Astrocyte of the cerebellum (primary cell): ENCODE measurements around the gene SLC18A3.

ENCODE experiments used
- DNase-seq: peaks from one replicate; pipeline ENCODE4 v3.0.0-alpha.2; 2011; ENCODE audit warnings: low read depth
- H3K4me3 ChIP-seq: 2 replicates; pipeline ENCODE4 v1.5.1; 2011; ENCODE audit warnings: mild to moderate bottlenecking, low read depth, low read length, moderate library complexity
- in situ Hi-C: cut with HindIII; loops from 2 replicates; pipeline ENCODE4 v1.10.0; 2017; ENCODE audit warnings: low sequenced_read_pairs
- TF ChIP-seq, protein P1 (sequence below): IDR thresholded peaks from 2 replicates; pipeline ENCODE4 v1.5.1; 2012; ENCODE audit warnings: low read length, low read depth, moderate library complexity, mild to moderate bottlenecking; ENCODE audit errors: missing control alignments

The SLC18A3 gene

DNA sequence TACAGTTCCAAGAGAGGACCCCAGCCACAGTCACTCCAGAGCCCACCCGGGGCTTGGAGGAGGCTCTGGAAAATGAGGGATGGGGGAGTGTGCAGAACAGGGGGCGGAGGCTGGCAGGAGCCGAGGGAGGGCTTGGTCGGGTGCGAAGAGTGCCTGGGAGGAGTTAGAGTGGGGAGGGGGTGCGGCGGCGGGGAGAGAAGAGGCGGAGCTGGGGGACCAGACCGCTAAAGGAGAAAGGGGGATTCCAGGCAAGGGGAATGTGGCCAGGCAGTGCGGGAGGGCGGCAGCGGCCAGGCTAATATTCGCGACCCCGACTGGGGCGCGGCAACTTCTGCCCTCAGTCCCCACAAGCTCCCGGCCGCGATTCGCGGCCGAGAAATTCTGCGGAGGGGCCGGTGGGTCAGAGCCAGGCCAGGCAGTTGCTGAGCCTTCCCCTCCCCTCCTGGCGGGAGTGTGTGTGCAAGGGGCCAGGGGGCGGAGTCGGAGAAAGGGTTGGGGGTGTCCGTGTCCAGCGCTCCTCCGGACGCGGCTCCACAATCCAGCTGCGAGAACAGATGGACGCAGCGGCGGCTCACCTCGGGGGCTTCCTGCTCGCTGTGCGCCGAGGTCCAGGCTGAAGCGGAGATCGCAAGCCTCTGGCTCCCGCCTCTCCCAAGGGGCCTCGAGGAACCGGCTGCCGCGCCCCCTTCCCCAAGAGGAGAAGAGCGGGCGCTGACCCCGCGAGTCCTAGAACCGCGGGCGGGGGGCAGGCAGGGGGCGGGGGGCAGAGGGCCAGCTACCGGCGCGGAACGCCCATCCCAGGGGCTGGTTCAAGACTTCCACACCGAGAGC, 612 bp upstream of the SLC18A3 start:
- no peak for DNase-seq
- H3K4me3 ChIP-seq, result no peak overlapping the region
- in situ Hi-C loops, result no loop called here
- TF ChIP-seq, protein P1, sequence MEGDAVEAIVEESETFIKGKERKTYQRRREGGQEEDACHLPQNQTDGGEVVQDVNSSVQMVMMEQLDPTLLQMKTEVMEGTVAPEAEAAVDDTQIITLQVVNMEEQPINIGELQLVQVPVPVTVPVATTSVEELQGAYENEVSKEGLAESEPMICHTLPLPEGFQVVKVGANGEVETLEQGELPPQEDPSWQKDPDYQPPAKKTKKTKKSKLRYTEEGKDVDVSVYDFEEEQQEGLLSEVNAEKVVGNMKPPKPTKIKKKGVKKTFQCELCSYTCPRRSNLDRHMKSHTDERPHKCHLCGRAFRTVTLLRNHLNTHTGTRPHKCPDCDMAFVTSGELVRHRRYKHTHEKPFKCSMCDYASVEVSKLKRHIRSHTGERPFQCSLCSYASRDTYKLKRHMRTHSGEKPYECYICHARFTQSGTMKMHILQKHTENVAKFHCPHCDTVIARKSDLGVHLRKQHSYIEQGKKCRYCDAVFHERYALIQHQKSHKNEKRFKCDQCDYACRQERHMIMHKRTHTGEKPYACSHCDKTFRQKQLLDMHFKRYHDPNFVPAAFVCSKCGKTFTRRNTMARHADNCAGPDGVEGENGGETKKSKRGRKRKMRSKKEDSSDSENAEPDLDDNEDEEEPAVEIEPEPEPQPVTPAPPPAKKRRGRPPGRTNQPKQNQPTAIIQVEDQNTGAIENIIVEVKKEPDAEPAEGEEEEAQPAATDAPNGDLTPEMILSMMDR, result no peak

DNA sequence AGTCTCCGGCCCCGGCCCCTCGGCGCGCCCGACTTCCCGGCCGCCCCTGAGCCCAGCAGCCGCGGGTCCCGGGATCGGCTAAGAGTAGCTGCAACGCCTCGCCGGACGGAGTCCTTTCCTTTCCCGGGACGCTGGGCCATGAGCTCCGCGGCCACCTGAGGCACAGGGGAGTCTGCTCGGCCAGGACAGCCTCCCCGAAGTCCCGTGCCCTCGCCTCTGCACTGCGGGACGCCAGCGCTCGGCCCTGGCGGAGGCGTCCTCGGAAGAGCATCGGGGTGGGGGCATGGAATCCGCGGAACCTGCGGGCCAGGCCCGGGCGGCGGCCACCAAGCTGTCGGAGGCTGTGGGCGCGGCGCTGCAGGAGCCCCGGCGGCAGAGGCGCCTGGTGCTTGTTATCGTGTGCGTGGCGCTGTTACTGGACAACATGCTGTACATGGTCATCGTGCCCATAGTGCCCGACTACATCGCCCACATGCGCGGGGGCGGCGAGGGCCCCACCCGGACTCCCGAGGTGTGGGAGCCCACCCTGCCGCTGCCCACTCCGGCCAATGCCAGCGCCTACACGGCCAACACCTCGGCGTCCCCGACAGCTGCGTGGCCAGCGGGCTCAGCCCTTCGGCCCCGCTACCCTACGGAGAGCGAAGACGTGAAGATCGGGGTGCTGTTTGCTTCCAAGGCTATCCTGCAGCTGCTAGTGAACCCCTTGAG, 502 bp downstream of the SLC18A3 start:
- no peak overlapping the region for H3K4me3 ChIP-seq
- in situ Hi-C loops, result no loop called here
- TF ChIP-seq, protein P1, result no peak
- DNase-seq, result no peak

DNA sequence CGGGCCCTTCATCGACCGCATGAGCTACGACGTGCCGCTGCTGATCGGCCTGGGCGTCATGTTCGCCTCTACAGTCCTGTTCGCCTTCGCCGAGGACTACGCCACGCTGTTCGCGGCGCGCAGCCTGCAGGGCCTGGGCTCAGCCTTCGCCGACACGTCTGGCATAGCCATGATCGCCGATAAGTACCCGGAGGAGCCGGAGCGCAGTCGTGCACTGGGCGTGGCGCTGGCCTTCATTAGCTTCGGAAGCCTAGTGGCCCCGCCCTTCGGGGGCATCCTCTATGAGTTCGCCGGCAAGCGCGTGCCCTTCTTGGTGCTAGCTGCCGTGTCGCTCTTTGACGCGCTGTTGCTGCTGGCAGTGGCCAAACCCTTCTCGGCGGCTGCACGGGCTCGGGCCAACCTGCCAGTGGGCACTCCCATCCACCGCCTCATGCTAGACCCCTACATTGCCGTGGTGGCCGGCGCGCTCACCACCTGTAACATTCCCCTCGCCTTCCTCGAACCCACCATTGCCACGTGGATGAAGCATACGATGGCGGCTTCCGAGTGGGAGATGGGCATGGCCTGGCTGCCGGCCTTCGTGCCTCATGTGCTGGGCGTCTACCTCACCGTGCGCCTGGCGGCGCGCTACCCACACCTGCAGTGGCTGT, 1.2 kb downstream of the SLC18A3 start:
- TF ChIP-seq, protein P1, result no peak
- DNase-seq, result no peak
- H3K4me3 ChIP-seq, result no peak overlapping the region
- in situ Hi-C loops, result no loop called here

DNA sequence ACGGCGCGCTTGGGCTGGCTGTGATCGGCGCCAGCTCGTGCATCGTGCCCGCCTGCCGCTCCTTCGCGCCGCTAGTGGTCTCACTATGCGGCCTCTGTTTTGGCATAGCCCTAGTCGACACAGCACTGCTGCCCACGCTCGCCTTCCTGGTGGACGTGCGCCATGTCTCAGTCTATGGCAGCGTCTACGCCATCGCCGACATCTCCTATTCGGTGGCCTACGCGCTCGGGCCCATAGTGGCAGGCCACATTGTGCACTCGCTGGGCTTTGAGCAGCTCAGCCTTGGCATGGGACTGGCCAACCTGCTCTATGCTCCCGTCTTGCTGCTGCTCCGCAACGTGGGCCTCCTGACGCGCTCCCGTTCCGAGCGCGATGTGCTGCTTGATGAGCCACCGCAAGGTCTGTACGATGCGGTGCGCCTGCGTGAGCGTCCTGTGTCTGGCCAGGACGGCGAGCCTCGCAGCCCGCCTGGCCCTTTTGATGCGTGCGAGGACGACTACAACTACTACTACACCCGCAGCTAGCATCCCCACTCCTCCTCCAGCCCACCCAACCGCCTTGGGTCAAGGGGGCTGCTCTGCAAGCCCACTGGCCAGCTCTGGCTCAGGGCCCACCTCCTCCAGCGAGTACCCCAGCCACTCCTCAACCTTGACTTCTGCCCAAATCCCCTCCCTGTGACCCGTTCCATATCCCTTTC, 1.9 kb downstream of the SLC18A3 start:
- DNase-seq, result no peak
- TF ChIP-seq, protein P1, result no peak
- in situ Hi-C loops, result no loop called here
- no peak overlapping the region for H3K4me3 ChIP-seq

DNA sequence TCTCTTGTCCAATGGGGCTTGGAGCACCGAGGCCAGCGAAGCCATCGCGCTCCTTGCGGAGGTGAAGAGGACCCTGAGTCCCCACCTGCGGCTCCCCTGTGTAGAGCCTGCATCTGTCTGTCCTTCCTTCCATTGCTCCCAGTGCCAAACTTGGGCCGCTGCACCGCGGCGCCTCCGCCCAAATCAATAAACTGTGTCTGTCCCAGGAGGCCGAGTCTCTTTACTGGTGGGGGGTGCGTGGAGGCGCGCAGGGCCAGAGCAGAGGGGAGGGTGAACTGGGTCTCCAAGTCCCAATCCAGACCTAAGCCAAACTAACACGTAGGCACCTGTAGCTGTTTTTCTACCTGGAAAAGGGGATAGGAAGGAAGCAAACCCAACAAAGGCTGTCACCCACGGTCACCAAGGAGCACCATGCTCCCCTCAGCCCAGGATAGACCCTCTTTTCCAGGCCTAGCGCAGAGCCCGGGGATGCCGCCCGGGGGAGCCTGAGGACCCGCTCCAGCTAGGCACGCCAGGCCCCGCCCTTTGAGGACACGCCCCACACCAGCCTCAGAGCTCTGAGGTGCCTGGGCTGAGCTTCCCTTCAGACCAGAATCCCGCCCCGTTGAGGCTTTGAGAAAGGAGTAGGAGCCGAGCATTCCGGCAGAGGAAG, 2.5 kb downstream of the SLC18A3 start:
- in situ Hi-C loops, result no loop called here
- no peak overlapping the region for H3K4me3 ChIP-seq
- no peak for DNase-seq
- TF ChIP-seq, protein P1, result no peak
